Panc1 (cell line): ENCODE results near the gene TMEM50A. TPM values are rescaled to one million over a fixed set of nuclear protein-coding genes. Genes with fewer than 3 reads are reported as not detected.

Experiments
- ATAC-seq: fragments of 200-7000 bp; cut with Tn5 transposase; 2 replicates; pipeline ENCODE4 v1.9.1; 2020; ENCODE audit warnings: mild to moderate bottlenecking, moderate library complexity
- BruUV-seq: library from RNA; stranded (reverse); fragments of 400-500 nt; replicated peaks from 2 replicates; lab custom pipeline; 2021; lab: Mats Ljungman, UMichigan
- CTCF ChIA-PET: fragments of 300-600 bp; sonication (Branson Sonifier 250); formaldehyde crosslinking; loops from one replicate; lab custom pipeline; 2022; ENCODE audit warnings: antibody characterized with exemption; lab: Charles Lee
- POLR2A ChIA-PET: fragments of 300-600 bp; sonication (Branson Sonifier 250); formaldehyde crosslinking; loops from one replicate; lab custom pipeline; 2022; ENCODE audit warnings: antibody characterized with exemption; lab: Charles Lee
- DNase-seq: peaks from one replicate; pipeline ENCODE4 v3.0.0-alpha.2; 2010; ENCODE audit warnings: low read depth, low spot score
- H3K27ac ChIP-seq: 2 replicates; pipeline ENCODE4 v1.5.1; 2011; ENCODE audit warnings: mild to moderate bottlenecking, low read length, inconsistent platforms
- H3K27me3 ChIP-seq: fragments of 200-500 bp; sonication (Bioruptor generic); 2 replicates; pipeline ENCODE4 v1.6.0; 2014; ENCODE audit warnings: low read length, inconsistent platforms; ENCODE audit not compliant: control insufficient read depth, insufficient read depth
- H3K36me3 ChIP-seq: fragments of 200-500 bp; sonication (Bioruptor generic); 2 replicates; pipeline ENCODE4 v1.5.1; 2014; ENCODE audit warnings: inconsistent platforms, mild to moderate bottlenecking, low read length, moderate library complexity; ENCODE audit not compliant: control insufficient read depth, insufficient read depth
- H3K4me1 ChIP-seq: 2 replicates; pipeline ENCODE4 v1.5.1; 2011; ENCODE audit warnings: inconsistent platforms, mild to moderate bottlenecking, low read length, moderate library complexity; ENCODE audit not compliant: control insufficient read depth, insufficient read depth
- H3K4me3 ChIP-seq, 2 experiments: 2 replicates each; pipeline ENCODE4 v1.5.1; 2011 to 2012; ENCODE audit warnings: low read depth in 2 of 2, low read length in 2 of 2, mild to moderate bottlenecking in 2 of 2, inconsistent platforms in 1 of 2, moderate library complexity in 1 of 2
- H3K9me3 ChIP-seq: fragments of 200-500 bp; sonication (Bioruptor generic); 2 replicates; pipeline ENCODE4 v1.5.1; 2014; ENCODE audit warnings: low read depth, mild to moderate bottlenecking, inconsistent platforms, low read length, moderate library complexity; ENCODE audit not compliant: control insufficient read depth, insufficient read depth
- CTCF ChIP-seq: fragments of 450-650 bp; IDR thresholded peaks from 2 replicates; pipeline ENCODE4 v1.5.1; 2017; ENCODE audit warnings: mild to moderate bottlenecking
- POLR2AphosphoS5 ChIP-seq: IDR thresholded peaks from 2 replicates; pipeline ENCODE4 v1.6.1; 2012; ENCODE audit warnings: mild to moderate bottlenecking, low read depth, low read length, moderate library complexity
- REST ChIP-seq, 2 experiments: IDR thresholded peaks; 2 replicates each; pipeline ENCODE4 v1.6.1; 2011 to 2012; ENCODE audit warnings: low read depth in 2 of 2, control low read depth in 1 of 2, low read length in 1 of 2, mild to moderate bottlenecking in 1 of 2, moderate library complexity in 1 of 2; ENCODE audit not compliant: insufficient read depth in 1 of 2
- SIN3A ChIP-seq: IDR thresholded peaks from 2 replicates; pipeline ENCODE4 v1.6.1; 2012; ENCODE audit warnings: low read depth, mild to moderate bottlenecking, low read length, moderate library complexity, borderline replicate concordance; ENCODE audit not compliant: insufficient read depth
- TCF7L2 ChIP-seq: IDR thresholded peaks from 2 replicates; pipeline ENCODE4 v1.6.1; 2011; ENCODE audit warnings: mild to moderate bottlenecking, low read depth, low read length, inconsistent platforms
- in situ Hi-C: cut with HindIII; loops from 2 replicates; pipeline ENCODE4 v1.10.0; 2016; ENCODE audit warnings: low sequenced_read_pairs, low pct_unique_long_range_greater_than_20kb
- intact Hi-C: fragments of 100-400 bp; cut with micrococcal nuclease; formaldehyde crosslinking; loops from one replicate; pipeline ENCODE4 v1.10.0; 2022; ENCODE audit not compliant: unreplicated experiment
- total RNA-seq: library from RNA; stranded (reverse); gene quantifications from one replicate; pipeline ENCODE4 v1.2.1, GENCODE V29; 2021; ENCODE audit not compliant: unreplicated experiment

Gene TMEM50A
- total RNA-seq, 1 experiment from 2014 or later: 124 TPM

- Histone ChIP-seq H3K4me3 (no peak overlapping the region), H3K27ac (no peak overlapping the region), H3K4me1 (no peaks in the 10 kb centered on the region; the same call in 1 of the 2 replicates), H3K36me3 (peaks cover 15% of the 10 kb centered on the region), H3K9me3 (no peaks in the 10 kb centered on the region), H3K27me3 (no peaks in the 10 kb centered on the region)
- no TSS peak for BruUV-seq
- intact Hi-C loops (no loop called here), in situ Hi-C loops (no loop called here)
- no peak for ATAC-seq
- ChIA-PET CTCF (no interaction called here), POLR2A (no interaction called here)
- TF ChIP-seq CTCF: no peak
- TF ChIP-seq REST (IDR thresholded peaks at IDR 0.05; ENCODE audit: insufficient read depth in 1 of 2, low read depth in 2 of 2, low read length in 1 of 2): no peak
- TF ChIP-seq TCF7L2: no peak
- no peak for TF ChIP-seq POLR2AphosphoS5
- TF ChIP-seq SIN3A: no peak
- no peak for DNase-seq
These were observed 18.7 kb downstream of the TMEM50A start for GRCh38 chr1:25356848-25357247.

GRCh38 chr1:25360596-25361581 is 22.8 kb downstream of the TMEM50A start:
- no peak overlapping the region for H3K27ac ChIP-seq
- H3K9me3 ChIP-seq: no peaks in the 10 kb centered on the region
- POLR2A ChIA-PET: no interaction called here
- TF ChIP-seq TCF7L2: no peak
- TF ChIP-seq SIN3A: no peak
- no peak for TF ChIP-seq POLR2AphosphoS5
- TF ChIP-seq REST (IDR thresholded peaks at IDR 0.05; ENCODE audit: insufficient read depth in 1 of 2, low read depth in 2 of 2, low read length in 1 of 2): no peak
- no peak for TF ChIP-seq CTCF
- in situ Hi-C loops: no loop called here
- peak; percentile 60; the same call in 1 of the 2 replicates for ATAC-seq
- peaks cover 13% of the 10 kb centered on the region for H3K36me3 ChIP-seq
- H3K4me1 ChIP-seq: no peaks in the 10 kb centered on the region; the same call in 1 of the 2 replicates
- no peak for DNase-seq
- CTCF ChIA-PET: no interaction called here
- H3K27me3 ChIP-seq: no peaks in the 10 kb centered on the region
- BruUV-seq: TSS peak; percentile 65
- no peak overlapping the region for H3K4me3 ChIP-seq
- intact Hi-C loops: no loop called here
